Caco-2 (cell line): Measurements from ENCODE around the gene MTOR. TPM values are rescaled to one million over a fixed set of nuclear protein-coding genes. Genes with fewer than 3 reads are reported as not detected.

Experiments
- BruUV-seq: library from RNA; stranded (reverse); fragments of 400-500 nt; replicated peaks from 2 replicates; lab custom pipeline; 2021; lab: Mats Ljungman, UMichigan
- CTCF ChIA-PET: fragments of 300-600 bp; sonication (Branson Sonifier 250); formaldehyde crosslinking; loops from one replicate; lab custom pipeline; 2022; ENCODE audit warnings: antibody characterized with exemption; lab: Charles Lee
- POLR2A ChIA-PET: fragments of 300-600 bp; sonication (Branson Sonifier 250); formaldehyde crosslinking; loops from one replicate; lab custom pipeline; 2022; ENCODE audit warnings: antibody characterized with exemption; lab: Charles Lee
- DNase-seq, 2 experiments: peaks; one replicate each; pipeline versions ENCODE4 v3.0.0 to v3.0.0-alpha.2; 2020 to 2022
- H3K27me3 ChIP-seq: replicated peaks from 2 replicates; pipeline ENCODE4 v1.6.0; 2011; ENCODE audit warnings: low read length; ENCODE audit not compliant: control insufficient read depth, insufficient read depth
- H3K36me3 ChIP-seq: 2 replicates; pipeline ENCODE4 v1.5.1; 2011; ENCODE audit warnings: low read length; ENCODE audit not compliant: control insufficient read depth, insufficient read depth
- H3K4me1 ChIP-seq: fragments of 250-450 bp; sonication (Bioruptor Pico); 2 replicates; pipeline ENCODE4 v1.5.1; 2020; ENCODE audit warnings: mild to moderate bottlenecking
- H3K4me3 ChIP-seq: 2 replicates; pipeline ENCODE4 v1.5.1; 2011; ENCODE audit warnings: low read depth, mild to moderate bottlenecking, control low read depth, low read length
- H3K9me3 ChIP-seq: fragments of 250-450 bp; sonication (Bioruptor Pico); 2 replicates; pipeline ENCODE4 v1.5.1; 2020; ENCODE audit warnings: mild to moderate bottlenecking, moderate library complexity
- H3K27ac Mint-ChIP-seq: one replicate; pipeline ENCODE4 v1.8.0; 2022; ENCODE audit warnings: mixed read lengths; ENCODE audit not compliant: unreplicated experiment
- H3K27me3 Mint-ChIP-seq: one replicate; pipeline ENCODE4 v1.8.0; 2022; ENCODE audit warnings: mixed read lengths; ENCODE audit not compliant: insufficient read depth, unreplicated experiment
- H3K36me3 Mint-ChIP-seq: one replicate; pipeline ENCODE4 v1.8.0; 2022; ENCODE audit warnings: mild to moderate bottlenecking, mixed read lengths; ENCODE audit not compliant: insufficient read depth, unreplicated experiment
- H3K4me1 Mint-ChIP-seq: one replicate; pipeline ENCODE4 v1.8.0; 2022; ENCODE audit warnings: low read depth, mixed read lengths; ENCODE audit not compliant: unreplicated experiment
- H3K4me3 Mint-ChIP-seq: one replicate; pipeline ENCODE4 v1.8.0; 2022; ENCODE audit warnings: mild to moderate bottlenecking, moderate library complexity, mixed read lengths; ENCODE audit not compliant: unreplicated experiment
- H3K9me3 Mint-ChIP-seq: one replicate; pipeline ENCODE4 v1.8.0; 2022; ENCODE audit warnings: mixed read lengths; ENCODE audit not compliant: unreplicated experiment
- CTCF ChIP-seq, 2 experiments: fragments of 200-600 bp in 1 of 2; IDR thresholded peaks; 1 replicate in 1 of 2; 2 replicates in 1 of 2; pipeline versions ENCODE4 v1.5.1 to v1.8.0; 2011 to 2022; ENCODE audit warnings: antibody characterized with exemption in 1 of 2, control low read depth in 1 of 2, inconsistent platforms in 1 of 2, low read depth in 1 of 2, low read length in 1 of 2, mild to moderate bottlenecking in 1 of 2, moderate library complexity in 1 of 2; ENCODE audit not compliant: insufficient read depth in 1 of 2, severe bottlenecking in 1 of 2, unreplicated experiment in 1 of 2
- intact Hi-C: fragments of 100-400 bp; cut with micrococcal nuclease; formaldehyde crosslinking; loops from one replicate; pipeline ENCODE4 v1.10.0; 2022; ENCODE audit not compliant: unreplicated experiment
- total RNA-seq: library from RNA; stranded (reverse); gene quantifications from 2 replicates; pipeline ENCODE4 v1.2.3, GENCODE V29; 2022

Gene MTOR
- total RNA-seq, 1 experiment from 2014 or later = 45.7 TPM

- H3K27me3 ChIP-seq = no peaks in the 10 kb centered on the region
- no peaks in the 10 kb centered on the region for H3K9me3 Mint-ChIP-seq
- TF ChIP-seq CTCF (IDR thresholded peaks at IDR 0.05; ENCODE audit: insufficient read depth in 1 of 2, low read depth in 1 of 2, low read length in 1 of 2, severe bottlenecking in 1 of 2, unreplicated experiment in 1 of 2) = no peak
- no peak overlapping the region for H3K4me3 ChIP-seq
- peaks cover 58% of the 10 kb centered on the region for H3K36me3 Mint-ChIP-seq
- H3K27me3 Mint-ChIP-seq = no peaks in the 10 kb centered on the region
- H3K4me1 ChIP-seq = no peaks in the 10 kb centered on the region
- H3K27ac Mint-ChIP-seq = no peak overlapping the region
- no peak for DNase-seq
- no peaks in the 10 kb centered on the region for H3K4me1 Mint-ChIP-seq
- H3K9me3 ChIP-seq = no peaks in the 10 kb centered on the region
- intact Hi-C loops = no loop called here
- H3K4me3 Mint-ChIP-seq = no peak overlapping the region
- BruUV-seq = no TSS peak
- ChIA-PET CTCF (no interaction called here), POLR2A (interaction anchor here (0.6 kb wide), 1 partner anchor 247 kb away, joined by 4 read pairs; no protein-coding TSS in a partner anchor)
- H3K36me3 ChIP-seq = peaks cover 3% of the 10 kb centered on the region
These were observed 137.4 kb downstream of the MTOR start for GRCh38 chr1:11124965-11125364.

- no peak for DNase-seq
- intact Hi-C loops = no loop called here
- CTCF ChIA-PET = no interaction called here
- peaks cover 31% of the 10 kb centered on the region for H3K36me3 Mint-ChIP-seq
- no peak overlapping the region for H3K4me3 ChIP-seq
- H3K36me3 ChIP-seq = peaks cover under 1% of the 10 kb centered on the region; the same call in 1 of the 2 replicates
- H3K4me3 Mint-ChIP-seq = no peak overlapping the region
- no peak overlapping the region for H3K27ac Mint-ChIP-seq
- H3K9me3 Mint-ChIP-seq = no peaks in the 10 kb centered on the region
- no peak for TF ChIP-seq CTCF (IDR thresholded peaks at IDR 0.05; ENCODE audit: insufficient read depth in 1 of 2, low read depth in 1 of 2, low read length in 1 of 2, severe bottlenecking in 1 of 2, unreplicated experiment in 1 of 2)
- H3K4me1 Mint-ChIP-seq = no peaks in the 10 kb centered on the region
- no peaks in the 10 kb centered on the region for H3K4me1 ChIP-seq
- no peaks in the 10 kb centered on the region for H3K27me3 ChIP-seq
- H3K27me3 Mint-ChIP-seq = no peaks in the 10 kb centered on the region
- POLR2A ChIA-PET = no interaction called here
- no peaks in the 10 kb centered on the region for H3K9me3 ChIP-seq
- BruUV-seq = no TSS peak
These were observed 146.0 kb downstream of the MTOR start for GRCh38 chr1:11116318-11116717.

- no peaks in the 10 kb centered on the region for H3K27me3 ChIP-seq
- POLR2A ChIA-PET = no interaction called here
- no peak for TF ChIP-seq CTCF (IDR thresholded peaks at IDR 0.05; ENCODE audit: insufficient read depth in 1 of 2, low read depth in 1 of 2, low read length in 1 of 2, severe bottlenecking in 1 of 2, unreplicated experiment in 1 of 2)
- H3K27me3 Mint-ChIP-seq = no peaks in the 10 kb centered on the region
- no peak overlapping the region for H3K4me3 Mint-ChIP-seq
- H3K36me3 ChIP-seq = no peaks in the 10 kb centered on the region
- H3K4me3 ChIP-seq = no peak overlapping the region
- H3K36me3 Mint-ChIP-seq = peaks cover 35% of the 10 kb centered on the region
- H3K4me1 Mint-ChIP-seq = no peaks in the 10 kb centered on the region
- H3K9me3 Mint-ChIP-seq = no peaks in the 10 kb centered on the region
- CTCF ChIA-PET = no interaction called here
- H3K9me3 ChIP-seq = no peaks in the 10 kb centered on the region
- H3K4me1 ChIP-seq = no peaks in the 10 kb centered on the region
- DNase-seq = no peak
- H3K27ac Mint-ChIP-seq = no peak overlapping the region
- BruUV-seq = no TSS peak
- intact Hi-C loops = no loop called here
These were observed 147.4 kb downstream of the MTOR start for GRCh38 chr1:11114966-11115365.
